IMR-90 (cell line): ENCODE results near the gene SPTLC1.

Experiments used
- CEBPB ChIP-seq: IDR thresholded peaks from 2 replicates; pipeline ENCODE4 v1.6.1; 2012; ENCODE audit warnings: low read depth, low read length, improper control_type of control experiment
- MXI1 ChIP-seq: IDR thresholded peaks from 2 replicates; pipeline ENCODE4 v1.6.1; 2012; ENCODE audit warnings: low read depth, mild to moderate bottlenecking, low read length, moderate library complexity, borderline replicate concordance
- POLR2A ChIP-seq: IDR thresholded peaks from 2 replicates; pipeline ENCODE4 v1.6.1; 2012; ENCODE audit warnings: mild to moderate bottlenecking, low read depth, low read length
- RAD21 ChIP-seq: IDR thresholded peaks from 2 replicates; pipeline ENCODE4 v1.6.1; 2012; ENCODE audit warnings: low read length, improper control_type of control experiment
- TF ChIP-seq, protein P1 (sequence below): conservative IDR thresholded peaks from 2 replicates; pipeline ENCODE4 v1.5.1; 2012; ENCODE audit warnings: mild to moderate bottlenecking, low read depth, low read length, improper control_type of control experiment

DNA sequence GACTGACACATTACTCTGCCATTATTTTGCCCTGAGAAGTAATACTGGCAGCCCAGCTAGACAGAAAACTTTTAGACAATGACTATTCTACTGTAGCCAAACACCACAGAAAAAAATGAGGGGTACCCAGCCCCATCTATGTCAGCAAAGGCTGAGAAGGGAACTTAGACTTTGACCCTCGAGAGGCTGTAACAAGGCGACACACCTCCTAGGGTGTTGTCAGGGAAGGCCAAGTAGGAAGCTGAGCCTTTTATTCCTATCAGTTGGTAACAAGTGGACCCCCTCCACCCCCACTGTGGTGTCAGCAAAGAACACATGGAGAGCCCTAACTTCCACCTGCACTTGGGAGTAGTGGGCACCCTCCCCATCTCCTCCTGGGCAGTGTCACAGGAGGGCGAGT lies 55.6 kb downstream of the SPTLC1 start:
- TF ChIP-seq, protein P1, sequence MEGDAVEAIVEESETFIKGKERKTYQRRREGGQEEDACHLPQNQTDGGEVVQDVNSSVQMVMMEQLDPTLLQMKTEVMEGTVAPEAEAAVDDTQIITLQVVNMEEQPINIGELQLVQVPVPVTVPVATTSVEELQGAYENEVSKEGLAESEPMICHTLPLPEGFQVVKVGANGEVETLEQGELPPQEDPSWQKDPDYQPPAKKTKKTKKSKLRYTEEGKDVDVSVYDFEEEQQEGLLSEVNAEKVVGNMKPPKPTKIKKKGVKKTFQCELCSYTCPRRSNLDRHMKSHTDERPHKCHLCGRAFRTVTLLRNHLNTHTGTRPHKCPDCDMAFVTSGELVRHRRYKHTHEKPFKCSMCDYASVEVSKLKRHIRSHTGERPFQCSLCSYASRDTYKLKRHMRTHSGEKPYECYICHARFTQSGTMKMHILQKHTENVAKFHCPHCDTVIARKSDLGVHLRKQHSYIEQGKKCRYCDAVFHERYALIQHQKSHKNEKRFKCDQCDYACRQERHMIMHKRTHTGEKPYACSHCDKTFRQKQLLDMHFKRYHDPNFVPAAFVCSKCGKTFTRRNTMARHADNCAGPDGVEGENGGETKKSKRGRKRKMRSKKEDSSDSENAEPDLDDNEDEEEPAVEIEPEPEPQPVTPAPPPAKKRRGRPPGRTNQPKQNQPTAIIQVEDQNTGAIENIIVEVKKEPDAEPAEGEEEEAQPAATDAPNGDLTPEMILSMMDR = no peak
- no peak for TF ChIP-seq POLR2A
- TF ChIP-seq CEBPB = no peak
- TF ChIP-seq RAD21 = no peak
- TF ChIP-seq MXI1 = no peak
